Tibial nerve (tissue), 4 donors: ENCODE data around the gene NME2. TPM values are rescaled to one million over a fixed set of nuclear protein-coding genes. Genes with fewer than 3 reads are reported as not detected.

Experiments used
- DNase-seq, 2 donors: peaks; one replicate each; pipeline ENCODE4 v3.0.0-alpha.2; 2019; ENCODE audit warnings: low spot score in 2 of 2
- H3K27ac ChIP-seq, 4 donors: fragments of 200-600 bp; sonication (generic) in 3 of 4; one replicate each; pipeline ENCODE4 v1.5.1; 2017 to 2019; ENCODE audit warnings: mild to moderate bottlenecking in 1 of 4
- H3K27me3 ChIP-seq, 2 donors: fragments of 200-600 bp; sonication (generic) in 1 of 2; one replicate each; pipeline versions ENCODE4 v1.5.1 to v1.6.0; 2017 to 2019
- H3K36me3 ChIP-seq, 3 donors: fragments of 200-600 bp; sonication (generic); one replicate each; pipeline ENCODE4 v1.5.1; 2018 to 2019
- H3K4me1 ChIP-seq, 4 donors: fragments of 200-600 bp; sonication (generic) in 3 of 4; one replicate each; pipeline ENCODE4 v1.5.1; 2017 to 2019
- H3K4me3 ChIP-seq, 4 donors: fragments of 200-600 bp; sonication (generic) in 3 of 4; one replicate each; pipeline ENCODE4 v1.5.1; 2017 to 2019; ENCODE audit warnings: mild to moderate bottlenecking in 1 of 4, moderate library complexity in 1 of 4
- H3K9me3 ChIP-seq, 4 donors: fragments of 200-600 bp; sonication (generic) in 3 of 4; one replicate each; pipeline ENCODE4 v1.5.1; 2017 to 2019
- EP300 ChIP-seq, 2 donors: sonication (generic); formaldehyde crosslinking; IDR thresholded peaks; one replicate each; pipeline ENCODE4 v1.6.1; 2017; ENCODE audit warnings: antibody characterized with exemption in 2 of 2, mild to moderate bottlenecking in 1 of 2
- POLR2A ChIP-seq, 2 donors: fragments of 450-650 bp; IDR thresholded peaks; one replicate each; pipeline ENCODE4 v1.6.1; 2017; ENCODE audit warnings: antibody characterized with exemption in 2 of 2, mild to moderate bottlenecking in 2 of 2, moderate library complexity in 2 of 2
- WGBS, 2 donors: methylation state at CpG; one replicate each; pipeline ENCODE4 v1.1.5; 2018; 5-methylcytosine and 5-hydroxymethylcytosine counted together
- total RNA-seq, 4 donors: library from RNA; depleted of rRNA; stranded (reverse); fragments of >200 nt; gene quantifications; one replicate each; pipeline ENCODE4 v1.1.0, GENCODE V29; 2016
- TF ChIP-seq, protein P1 (sequence below), 5 experiments: fragments of 200-600 bp in 3 of 5; fragments of 450-650 bp in 2 of 5; sonication (generic) in 3 of 5; IDR thresholded peaks; one replicate each; pipeline ENCODE4 v1.5.1; 2016 to 2019; ENCODE audit warnings: antibody characterized with exemption in 5 of 5, mild to moderate bottlenecking in 3 of 5, moderate library complexity in 2 of 5

Gene NME2
- total RNA-seq, 4 donors from 2014 or later: 308 to 552 (median 417) TPM

DNA sequence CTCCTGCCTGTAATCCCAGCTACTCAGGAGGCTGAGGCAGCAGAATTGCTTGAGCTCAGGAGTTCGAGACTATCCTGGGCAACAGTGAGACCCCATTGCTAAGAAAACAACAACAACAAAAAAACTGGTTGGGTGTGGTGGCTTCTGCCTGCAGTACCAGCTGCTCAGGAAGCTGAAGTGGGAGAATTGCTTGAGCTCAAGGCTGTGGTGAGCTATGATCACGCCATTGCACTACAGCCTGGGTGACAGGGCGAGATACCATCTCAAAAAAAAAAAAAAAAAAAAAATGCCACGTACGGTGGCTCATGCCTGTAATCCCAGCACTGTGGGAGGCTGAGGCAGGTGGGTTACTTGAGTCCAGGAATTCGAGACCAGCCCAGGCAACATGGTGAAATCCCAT, 34.1 kb downstream of the NME2 start:
- Histone ChIP-seq H3K36me3 (peaks cover 0 to 96% (median 22%) of the 10 kb centered on the region in 3 donors), H3K4me3 (no peak overlapping the region), H3K27ac (no peak overlapping the region), H3K4me1 (no peaks in the 10 kb centered on the region), H3K9me3 (no peaks in the 10 kb centered on the region), H3K27me3 (no peaks in the 10 kb centered on the region)
- WGBS, 2 donors: 94 to 96% methylated on average over 6 of the region's 6 CpGs
- TF ChIP-seq POLR2A (IDR thresholded peaks at IDR 0.05): no peak
- no peak for TF ChIP-seq EP300 (IDR thresholded peaks at IDR 0.05)
- TF ChIP-seq, protein P1, sequence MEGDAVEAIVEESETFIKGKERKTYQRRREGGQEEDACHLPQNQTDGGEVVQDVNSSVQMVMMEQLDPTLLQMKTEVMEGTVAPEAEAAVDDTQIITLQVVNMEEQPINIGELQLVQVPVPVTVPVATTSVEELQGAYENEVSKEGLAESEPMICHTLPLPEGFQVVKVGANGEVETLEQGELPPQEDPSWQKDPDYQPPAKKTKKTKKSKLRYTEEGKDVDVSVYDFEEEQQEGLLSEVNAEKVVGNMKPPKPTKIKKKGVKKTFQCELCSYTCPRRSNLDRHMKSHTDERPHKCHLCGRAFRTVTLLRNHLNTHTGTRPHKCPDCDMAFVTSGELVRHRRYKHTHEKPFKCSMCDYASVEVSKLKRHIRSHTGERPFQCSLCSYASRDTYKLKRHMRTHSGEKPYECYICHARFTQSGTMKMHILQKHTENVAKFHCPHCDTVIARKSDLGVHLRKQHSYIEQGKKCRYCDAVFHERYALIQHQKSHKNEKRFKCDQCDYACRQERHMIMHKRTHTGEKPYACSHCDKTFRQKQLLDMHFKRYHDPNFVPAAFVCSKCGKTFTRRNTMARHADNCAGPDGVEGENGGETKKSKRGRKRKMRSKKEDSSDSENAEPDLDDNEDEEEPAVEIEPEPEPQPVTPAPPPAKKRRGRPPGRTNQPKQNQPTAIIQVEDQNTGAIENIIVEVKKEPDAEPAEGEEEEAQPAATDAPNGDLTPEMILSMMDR (IDR thresholded peaks at IDR 0.05): no peak
- DNase-seq: no peak

- Histone ChIP-seq H3K27me3 (no peaks in the 10 kb centered on the region), H3K4me3 (no peak overlapping the region), H3K9me3 (no peaks in the 10 kb centered on the region), H3K27ac (no peak overlapping the region), H3K36me3 (peaks cover 0 to 96% (median 27%) of the 10 kb centered on the region in 3 donors), H3K4me1 (no peaks in the 10 kb centered on the region)
- TF ChIP-seq EP300 (IDR thresholded peaks at IDR 0.05) (no peak), POLR2A (IDR thresholded peaks at IDR 0.05) (no peak)
- TF ChIP-seq, protein P1 (IDR thresholded peaks at IDR 0.05): no peak
- no peak for DNase-seq
- 91 to 94% methylated on average over 2 of the region's 2 CpGs for WGBS, 2 donors
Observed at GRCh38 chr17:51200846-51201245, 34.6 kb downstream of the NME2 start.

GRCh38 chr17:51203838-51204237, 37.6 kb downstream of the NME2 start:
- Histone ChIP-seq H3K4me3 (no peak overlapping the region), H3K27ac (no peak overlapping the region), H3K9me3 (no peaks in the 10 kb centered on the region), H3K27me3 (no peaks in the 10 kb centered on the region), H3K4me1 (no peaks in the 10 kb centered on the region), H3K36me3 (peaks cover 0 to 92% (median 34%) of the 10 kb centered on the region in 3 donors)
- TF ChIP-seq POLR2A (IDR thresholded peaks at IDR 0.05): no peak
- TF ChIP-seq, protein P1 (IDR thresholded peaks at IDR 0.05): no peak
- TF ChIP-seq EP300 (IDR thresholded peaks at IDR 0.05): no peak
- DNase-seq: no peak

GRCh38 chr17:51214920-51215319, 48.7 kb downstream of the NME2 start:
- no peak for TF ChIP-seq EP300 (IDR thresholded peaks at IDR 0.05)
- no peak for TF ChIP-seq POLR2A (IDR thresholded peaks at IDR 0.05)
- TF ChIP-seq, protein P1 (IDR thresholded peaks at IDR 0.05): no peak
- 91 to 93% methylated on average over 1 of the region's 1 CpG for WGBS, 2 donors
- Histone ChIP-seq H3K36me3 (peaks cover 0 to 93% (median 0%) of the 10 kb centered on the region in 3 donors), H3K4me3 (no peak overlapping the region), H3K27me3 (no peaks in the 10 kb centered on the region), H3K4me1 (peaks cover 0 to 6% (median 0%) of the 10 kb centered on the region in 4 donors), H3K27ac (no peak overlapping the region), H3K9me3 (no peaks in the 10 kb centered on the region)
- no peak for DNase-seq

GRCh38 chr17:51217946-51218345, 51.7 kb downstream of the NME2 start:
- TF ChIP-seq POLR2A (IDR thresholded peaks at IDR 0.05): no peak
- TF ChIP-seq, protein P1 (IDR thresholded peaks at IDR 0.05): no peak
- TF ChIP-seq EP300 (IDR thresholded peaks at IDR 0.05): no peak
- peaks cover 0 to 6% (median 0%) of the 10 kb centered on the region in 4 donors for H3K4me1 ChIP-seq
- no peaks in the 10 kb centered on the region for H3K27me3 ChIP-seq
- no peak overlapping the region for H3K27ac ChIP-seq
- no peak overlapping the region for H3K4me3 ChIP-seq
- no peaks in the 10 kb centered on the region for H3K9me3 ChIP-seq
- 97% methylated on average over 1 of the region's 1 CpG for WGBS, 2 donors
- H3K36me3 ChIP-seq: peaks cover 0 to 94% (median 0%) of the 10 kb centered on the region in 3 donors
- no peak for DNase-seq
